GM10266 (cell line): Measurements from ENCODE around the gene CYGB.
A peak's percentile ranks its signal among the peaks of the same experiment; 100 is the strongest.
"Not testable (repeated sequence)": the region's sequence is repeated elsewhere in the genome, so short reads cannot be mapped to it uniquely, and the experiment has no call there.

Experiments used
- DNase-seq: peaks from one replicate; pipeline ENCODE4 v3.0.0; 2012; ENCODE audit errors: extremely low spot score
- CTCF ChIP-seq: IDR thresholded peaks from 2 replicates; pipeline ENCODE4 v1.5.1; 2012; ENCODE audit warnings: mild to moderate bottlenecking, low read depth; ENCODE audit not compliant: control insufficient read depth, insufficient read depth; ENCODE audit errors: missing control alignments

Gene CYGB

GRCh38 chr17:76538281-76538931 is 897 bp upstream of the CYGB start:
- no peak for TF ChIP-seq CTCF
- peak; percentile 30 for DNase-seq

GRCh38 chr17:76537288-76537577 is 276 bp downstream of the CYGB start:
- no peak for DNase-seq
- no peak for TF ChIP-seq CTCF

- DNase-seq, result no peak
- no peak for TF ChIP-seq CTCF
These were observed 810 bp downstream of the CYGB start for GRCh38 chr17:76536511-76537287.

- no peak for TF ChIP-seq CTCF
- DNase-seq, result no peak
These were observed 1.6 kb downstream of the CYGB start for GRCh38 chr17:76535788-76536510.

GRCh38 chr17:76534831-76535732 is 2.4 kb downstream of the CYGB start:
- TF ChIP-seq CTCF, result no peak
- DNase-seq, result no peak

GRCh38 chr17:76533640-76534359 is 3.7 kb downstream of the CYGB start:
- DNase-seq, result not testable (repeated sequence)
